ENCODE measurements around the gene MRPL41.
"Not testable (repeated sequence)": the region's sequence is repeated elsewhere in the genome, so short reads cannot be mapped to it uniquely, and the experiment has no call there.

The MRPL41 gene

DNA sequence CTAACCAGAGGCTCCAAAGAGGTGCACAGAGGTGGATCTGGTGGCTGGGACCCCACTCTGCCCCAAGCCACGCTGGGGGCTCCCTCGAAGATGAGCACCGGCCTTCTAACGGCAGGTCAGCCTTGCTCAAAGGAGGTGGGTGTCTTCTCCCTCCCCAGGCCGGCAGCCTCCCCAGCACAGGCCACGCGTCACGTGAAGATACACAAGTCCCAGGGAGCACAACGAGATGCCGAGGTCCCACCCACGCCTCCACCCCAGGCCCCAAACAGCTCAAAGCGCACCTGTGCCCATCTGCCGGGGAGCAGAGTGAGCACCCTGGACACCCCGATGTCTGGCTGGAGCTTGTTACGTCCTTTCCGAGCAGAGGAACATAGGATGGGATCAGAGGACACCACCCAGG lies 13.6 kb upstream of the MRPL41 start:
- FAIRE-seq: no peak
- TF ChIP-seq POLR2AphosphoS5 (IDR thresholded peaks at IDR 0.05; ENCODE audit: low read depth, low read length): no peak
- TF ChIP-seq TAF1 (IDR thresholded peaks at IDR 0.05; ENCODE audit: low read depth, low read length): no peak
- TF ChIP-seq SPI1 (IDR thresholded peaks at IDR 0.05; ENCODE audit: low read depth, low read length): no peak
- no peak for TF ChIP-seq PAX5 (IDR thresholded peaks at IDR 0.05; ENCODE audit: insufficient read depth, low read length, severe bottlenecking)
- no peak for TF ChIP-seq POLR2A (IDR thresholded peaks at IDR 0.05; ENCODE audit: low read depth, low read length)
- TF ChIP-seq POU2F2 (IDR thresholded peaks at IDR 0.05; ENCODE audit: low read depth, low read length): no peak
- DNase-seq (ENCODE audit: insufficient read length, low spot score): no peak

DNA sequence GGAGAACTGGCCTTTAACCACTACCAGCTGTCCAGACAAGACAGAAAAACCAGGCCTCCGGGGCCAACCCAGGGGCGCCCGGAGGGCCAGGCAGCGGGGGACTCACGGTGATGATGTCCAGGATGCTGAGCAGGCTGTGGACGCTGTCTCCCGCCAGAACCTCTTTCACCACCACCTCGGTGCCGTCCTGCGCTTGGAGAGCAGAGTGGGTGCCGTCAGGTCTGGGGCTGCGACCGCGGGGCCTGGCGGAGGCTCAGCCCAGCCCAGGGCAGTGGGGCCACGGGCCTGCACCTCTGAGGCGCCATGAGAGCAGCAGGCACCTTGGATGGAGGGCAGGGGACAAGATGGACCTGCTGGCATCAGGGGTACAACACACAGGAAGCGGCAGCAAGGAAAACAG lies 11.1 kb upstream of the MRPL41 start:
- DNase-seq (ENCODE audit: insufficient read length, low spot score) (no peak), FAIRE-seq (no peak)
- TF ChIP-seq PAX5 (IDR thresholded peaks at IDR 0.05; ENCODE audit: insufficient read depth, low read length, severe bottlenecking): no peak
- TF ChIP-seq TAF1 (IDR thresholded peaks at IDR 0.05; ENCODE audit: low read depth, low read length): no peak
- TF ChIP-seq POLR2AphosphoS5 (IDR thresholded peaks at IDR 0.05; ENCODE audit: low read depth, low read length): no peak
- no peak for TF ChIP-seq POU2F2 (IDR thresholded peaks at IDR 0.05; ENCODE audit: low read depth, low read length)
- no peak for TF ChIP-seq POLR2A (IDR thresholded peaks at IDR 0.05; ENCODE audit: low read depth, low read length)
- no peak for TF ChIP-seq SPI1 (IDR thresholded peaks at IDR 0.05; ENCODE audit: low read depth, low read length)

DNA sequence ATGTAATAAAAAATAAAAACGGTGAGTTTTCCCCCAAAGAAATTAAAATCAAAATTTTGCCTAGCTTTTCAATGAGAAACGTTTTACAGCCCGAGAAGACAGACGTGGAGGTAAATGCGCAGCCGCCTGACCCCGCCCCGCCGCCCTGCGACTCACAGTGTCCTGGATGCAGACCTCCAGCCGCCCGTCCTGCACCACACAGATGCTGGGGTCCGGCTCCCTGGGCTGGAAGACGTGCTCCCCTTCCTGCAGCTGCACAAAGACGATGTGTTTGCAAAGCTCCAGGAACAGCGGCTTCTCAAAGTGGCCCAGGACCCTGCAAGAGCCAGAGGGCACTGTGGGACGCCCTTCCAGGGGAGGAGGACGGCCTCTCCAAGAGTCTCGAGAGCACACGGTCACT lies 9.2 kb upstream of the MRPL41 start:
- no peak for DNase-seq (ENCODE audit: insufficient read length, low spot score)
- TF ChIP-seq POLR2A (IDR thresholded peaks at IDR 0.05; ENCODE audit: low read depth, low read length): no peak
- TF ChIP-seq POLR2AphosphoS5 (IDR thresholded peaks at IDR 0.05; ENCODE audit: low read depth, low read length): no peak
- no peak for FAIRE-seq

DNA sequence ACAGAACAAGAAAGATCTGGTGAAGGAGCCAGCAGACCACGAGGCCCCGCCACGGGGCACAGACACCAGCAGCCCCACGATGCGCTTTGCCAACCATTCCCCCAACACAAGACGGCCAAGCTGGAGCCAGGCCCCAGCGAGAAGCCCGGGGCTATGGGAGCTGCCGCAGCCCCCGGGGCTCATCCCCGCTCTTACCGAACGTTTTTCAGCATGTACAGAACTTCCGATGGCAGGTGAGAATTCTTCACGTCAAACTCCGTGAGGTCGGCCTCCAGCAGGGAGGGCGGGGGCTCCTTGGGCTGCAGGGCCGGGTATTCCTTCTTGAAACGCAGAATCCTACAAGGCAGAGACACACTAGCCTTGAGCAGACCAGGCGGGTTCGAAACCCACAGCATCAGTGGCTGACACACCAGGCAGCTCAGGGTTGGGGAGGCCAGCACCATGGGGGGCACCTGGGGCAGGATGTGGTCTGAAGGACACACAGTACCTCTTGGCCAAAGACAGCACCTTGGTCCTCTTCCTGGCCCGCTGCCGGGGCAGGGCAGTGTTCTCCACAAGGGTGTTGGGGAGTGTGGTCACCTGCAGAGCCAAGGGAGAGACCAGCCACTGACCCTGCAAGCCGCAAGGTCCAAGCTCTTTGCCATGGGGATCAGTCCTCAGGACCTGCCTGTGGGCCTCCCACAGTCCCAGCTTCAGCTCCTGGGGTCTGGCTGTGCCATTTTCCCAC lies 8.3 kb upstream of the MRPL41 start:
- FAIRE-seq (no peak), DNase-seq (ENCODE audit: insufficient read length, low spot score) (no peak)

DNA sequence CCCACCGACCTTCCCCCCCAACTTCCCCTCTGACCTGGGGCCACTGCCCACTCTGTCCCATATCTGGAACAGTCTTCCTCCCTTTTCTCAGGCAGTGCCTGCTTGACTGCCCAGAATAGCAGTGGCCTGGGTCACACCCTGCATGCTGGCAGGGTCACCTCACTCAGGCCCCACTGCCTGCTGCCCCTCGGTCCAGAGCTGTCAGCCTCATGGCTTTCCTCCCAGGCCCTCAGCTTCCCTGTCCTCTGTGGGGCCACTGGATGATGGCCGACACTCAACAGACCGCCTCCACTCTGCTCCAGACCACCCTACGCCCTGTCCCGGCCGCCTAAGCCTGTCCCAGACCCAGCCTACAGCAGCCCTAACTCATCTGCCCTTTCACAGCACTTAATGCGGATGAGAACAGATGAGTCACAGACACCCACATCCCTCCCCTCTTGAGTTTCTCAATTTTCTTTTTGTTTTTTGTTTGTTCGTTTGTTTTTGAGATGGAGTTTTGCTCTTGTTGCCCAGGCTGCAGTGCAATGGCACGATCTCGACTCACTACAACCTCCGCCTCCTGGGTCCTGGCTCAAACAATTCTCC lies 7.4 kb upstream of the MRPL41 start:
- no peak for TF ChIP-seq POLR2AphosphoS5 (IDR thresholded peaks at IDR 0.05; ENCODE audit: low read depth, low read length)
- no peak for TF ChIP-seq TAF1 (IDR thresholded peaks at IDR 0.05; ENCODE audit: low read depth, low read length)
- FAIRE-seq (no peak), DNase-seq (ENCODE audit: insufficient read length, low spot score) (no peak)

More for the DNA sequence above, 8.3 kb upstream of the MRPL41 start:
- TF ChIP-seq SPI1 (IDR thresholded peaks at IDR 0.05; ENCODE audit: low read depth, low read length) (no peak), POLR2AphosphoS5 (IDR thresholded peaks at IDR 0.05; ENCODE audit: low read depth, low read length) (no peak), TAF1 (IDR thresholded peaks at IDR 0.05; ENCODE audit: low read depth, low read length) (no peak), POLR2A (IDR thresholded peaks at IDR 0.05; ENCODE audit: low read depth, low read length) (no peak), POU2F2 (IDR thresholded peaks at IDR 0.05; ENCODE audit: low read depth, low read length) (no peak), PAX5 (IDR thresholded peaks at IDR 0.05; ENCODE audit: insufficient read depth, low read length, severe bottlenecking) (no peak)

DNA sequence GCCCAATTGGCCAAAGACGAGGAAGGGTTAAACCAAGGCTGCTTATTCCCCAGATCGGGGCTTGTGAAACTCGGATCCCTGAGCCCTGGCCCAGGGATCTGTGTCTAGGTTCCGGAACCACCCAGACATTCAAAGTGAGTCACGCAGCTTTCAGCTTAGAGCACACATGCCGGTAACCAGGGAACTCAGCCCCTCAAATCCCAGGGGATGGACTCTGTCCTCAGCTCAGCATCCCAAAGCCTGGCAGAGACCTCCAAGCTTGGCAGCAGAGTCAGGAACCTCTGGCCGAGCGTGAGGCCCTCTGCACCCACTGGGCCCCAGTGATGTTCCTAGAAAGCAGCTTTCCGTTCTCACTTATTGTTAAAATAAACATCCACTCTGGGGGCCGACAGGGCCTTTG lies 6.6 kb upstream of the MRPL41 start:
- DNase-seq (ENCODE audit: insufficient read length, low spot score) (no peak), FAIRE-seq (no peak)
- TF ChIP-seq POU2F2 (IDR thresholded peaks at IDR 0.05; ENCODE audit: low read depth, low read length): no peak
- TF ChIP-seq PAX5 (IDR thresholded peaks at IDR 0.05; ENCODE audit: insufficient read depth, low read length, severe bottlenecking): no peak

DNA sequence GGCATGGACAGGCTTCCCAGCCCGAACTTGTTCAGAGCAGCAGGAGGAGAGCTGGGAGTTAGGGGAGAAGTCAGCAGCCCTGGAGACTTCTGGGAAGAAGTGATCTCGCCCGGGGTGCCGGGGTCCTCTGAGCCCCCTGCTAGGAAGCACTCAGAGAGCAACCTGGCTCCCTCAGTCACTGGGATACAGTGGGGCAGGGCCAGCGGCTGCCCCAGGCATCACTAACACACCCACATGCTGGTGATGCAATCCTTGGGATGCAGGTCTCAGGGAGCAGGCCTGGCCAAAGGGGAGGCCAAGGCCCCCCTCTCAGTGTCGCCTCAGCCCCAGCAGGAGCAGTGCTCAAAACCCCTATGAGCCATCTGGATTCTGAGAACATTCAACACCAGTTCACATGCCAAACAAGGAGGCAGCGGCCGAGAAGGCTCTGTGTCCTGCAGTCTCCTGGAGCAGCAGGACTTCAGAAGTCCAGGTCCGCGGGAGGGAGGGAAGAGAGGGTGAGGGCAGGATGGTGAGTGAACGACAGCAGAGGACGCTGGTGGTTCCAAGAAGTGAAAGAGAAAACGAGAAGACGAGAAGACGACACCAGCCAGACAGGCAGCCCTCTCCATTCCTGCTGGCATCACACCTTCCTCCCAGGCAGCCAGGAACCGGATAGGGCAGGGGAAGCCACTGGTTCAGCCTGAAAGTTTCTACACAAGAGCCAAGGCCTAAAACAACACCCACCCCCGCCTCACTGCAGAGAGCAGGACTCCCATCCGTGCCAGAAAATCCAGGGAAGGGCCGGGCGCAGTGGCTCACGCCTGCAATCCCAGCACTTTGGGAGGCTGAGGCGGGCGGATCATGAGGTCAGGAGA lies 3.8 kb upstream of the MRPL41 start:
- TF ChIP-seq PAX5 (IDR thresholded peaks at IDR 0.05; ENCODE audit: insufficient read depth, low read length, severe bottlenecking) (no peak), POLR2A (IDR thresholded peaks at IDR 0.05; ENCODE audit: low read depth, low read length) (no peak), POLR2AphosphoS5 (IDR thresholded peaks at IDR 0.05; ENCODE audit: low read depth, low read length) (no peak), SPI1 (IDR thresholded peaks at IDR 0.05; ENCODE audit: low read depth, low read length) (no peak), TAF1 (IDR thresholded peaks at IDR 0.05; ENCODE audit: low read depth, low read length) (no peak), POU2F2 (IDR thresholded peaks at IDR 0.05; ENCODE audit: low read depth, low read length) (no peak)
- FAIRE-seq (no peak), DNase-seq (ENCODE audit: insufficient read length, low spot score) (no peak)

DNA sequence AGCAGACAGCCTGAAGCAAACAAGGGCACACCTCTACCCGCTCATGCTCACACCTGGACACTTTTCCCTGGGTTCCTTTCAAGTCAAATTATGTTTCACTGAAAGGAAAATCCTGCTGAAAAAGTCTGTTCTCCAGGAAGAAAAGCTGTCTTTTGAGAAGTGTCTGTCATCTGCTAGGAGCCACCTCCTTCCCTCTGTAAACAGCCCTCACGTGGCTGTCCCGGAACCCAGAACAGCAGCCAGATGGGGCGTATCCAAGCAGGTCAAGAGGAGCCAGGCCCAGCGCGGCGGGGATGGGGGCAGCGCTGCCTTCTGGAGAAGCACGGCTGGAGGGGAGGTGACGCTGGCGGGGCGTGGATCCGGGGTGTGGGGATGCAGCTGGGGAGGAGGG lies 1.5 kb upstream of the MRPL41 start, which contains the start of gene PNPLA7:
PNPLA7 (minus strand) TSS at position 172 of the 391 bp plus-strand sequence. CDS start 205 bp downstream, outside the sequence.
- no peak for TF ChIP-seq POLR2AphosphoS5 (IDR thresholded peaks at IDR 0.05; ENCODE audit: low read depth, low read length)
- no peak for TF ChIP-seq TAF1 (IDR thresholded peaks at IDR 0.05; ENCODE audit: low read depth, low read length)
- no peak for TF ChIP-seq SPI1 (IDR thresholded peaks at IDR 0.05; ENCODE audit: low read depth, low read length)
- no peak for TF ChIP-seq POU2F2 (IDR thresholded peaks at IDR 0.05; ENCODE audit: low read depth, low read length)
- TF ChIP-seq PAX5 (IDR thresholded peaks at IDR 0.05; ENCODE audit: insufficient read depth, low read length, severe bottlenecking): no peak
- TF ChIP-seq POLR2A (IDR thresholded peaks at IDR 0.05; ENCODE audit: low read depth, low read length): no peak
- DNase-seq (ENCODE audit: insufficient read length, low spot score) (peak; percentile 53), FAIRE-seq (peak; percentile 80)

DNA sequence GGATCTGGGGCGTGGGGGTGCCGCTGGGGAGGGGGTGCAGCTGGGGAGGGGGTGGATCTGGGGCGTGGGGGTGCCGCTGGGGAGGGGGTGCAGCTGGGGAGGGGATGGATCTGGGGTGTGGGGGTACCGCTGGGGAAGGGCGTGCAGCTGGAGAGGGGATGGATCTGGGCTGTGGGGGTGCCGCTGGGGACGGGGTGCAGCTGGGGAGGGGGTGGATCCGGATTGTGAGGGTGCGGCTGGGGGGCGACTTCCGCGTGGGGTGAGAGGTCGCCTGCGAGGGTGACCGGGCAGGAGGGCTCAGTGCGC lies 768 bp upstream of the MRPL41 start:
- not testable (repeated sequence) for FAIRE-seq

More for the DNA sequence above, 768 bp upstream of the MRPL41 start:
- DNase-seq (ENCODE audit: insufficient read length, low spot score): not testable (repeated sequence)
